ENCODE data around the gene CFAP61. TPM values are rescaled to one million over a fixed set of nuclear protein-coding genes. Genes with fewer than 3 reads are reported as not detected.

Gene CFAP61
- total RNA-seq, 2 donors from 2014 or later = 0.27 TPM; not detected in 1

DNA sequence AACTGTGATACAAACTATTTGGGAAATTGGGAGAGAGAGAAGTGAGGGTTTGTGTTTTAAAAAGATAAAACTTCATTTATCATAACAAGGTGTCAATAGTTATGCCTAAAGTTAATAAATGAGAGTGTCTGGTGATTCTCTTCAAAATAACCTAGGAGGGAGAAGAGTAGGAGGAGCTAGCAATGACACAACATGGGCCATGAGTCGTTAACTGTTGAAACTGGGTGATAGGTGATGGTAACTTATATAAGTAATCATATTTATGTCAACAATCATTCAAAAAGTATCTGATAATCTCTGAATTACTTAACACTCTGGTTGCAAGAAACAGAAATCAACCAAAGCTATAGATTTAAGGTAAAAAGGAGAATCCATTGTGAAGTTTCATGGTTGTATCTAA lies 268.8 kb downstream of the CFAP61 start:
- no peaks in the 10 kb centered on the region for H3K36me3 ChIP-seq
- TF ChIP-seq CTCF (IDR thresholded peaks at IDR 0.05) = no peak
- H3K4me3 ChIP-seq = no peak overlapping the region
- no peaks in the 10 kb centered on the region for H3K27me3 ChIP-seq (replicated peaks; ENCODE audit: insufficient read depth)
- no peaks in the 10 kb centered on the region for H3K9me3 ChIP-seq
- ATAC-seq (ENCODE audit: insufficient number of reproducible peaks, low FRiP score, low read depth) = no peak
- no peak for DNase-seq (ENCODE audit: low spot score)
- H3K27ac ChIP-seq = no peak overlapping the region
- H3K4me1 ChIP-seq (ENCODE audit: control insufficient read depth in 1 of 2, low read depth in 2 of 2) = no peaks in the 10 kb centered on the region

DNA sequence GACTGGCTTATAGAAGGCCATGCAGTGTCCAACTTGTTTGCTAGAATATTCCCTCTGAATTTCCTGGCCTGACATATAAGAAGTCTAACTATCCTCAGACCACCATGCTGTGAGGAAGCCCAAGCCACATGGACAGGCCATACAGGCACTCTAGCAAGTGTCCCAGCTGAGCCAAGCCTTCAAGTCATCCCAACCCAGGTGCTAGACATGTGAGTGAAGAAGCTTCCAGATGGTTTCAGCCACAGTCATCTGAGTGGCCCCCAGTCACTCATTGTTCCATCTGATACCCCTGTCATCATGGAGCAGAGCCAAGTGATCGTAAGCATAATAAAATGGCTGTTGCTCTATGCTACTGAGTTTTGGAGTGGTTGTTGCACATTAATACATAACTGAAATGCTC lies 269.6 kb downstream of the CFAP61 start:
- ATAC-seq (ENCODE audit: insufficient number of reproducible peaks, low FRiP score, low read depth) (no peak), DNase-seq (ENCODE audit: low spot score) (no peak)
- no peak overlapping the region for H3K4me3 ChIP-seq
- no peak for TF ChIP-seq CTCF (IDR thresholded peaks at IDR 0.05)
- no peak overlapping the region for H3K27ac ChIP-seq
- H3K36me3 ChIP-seq = no peaks in the 10 kb centered on the region
- no peaks in the 10 kb centered on the region for H3K4me1 ChIP-seq (ENCODE audit: control insufficient read depth in 1 of 2, low read depth in 2 of 2)
- no peaks in the 10 kb centered on the region for H3K27me3 ChIP-seq (replicated peaks; ENCODE audit: insufficient read depth)
- no peaks in the 10 kb centered on the region for H3K9me3 ChIP-seq

DNA sequence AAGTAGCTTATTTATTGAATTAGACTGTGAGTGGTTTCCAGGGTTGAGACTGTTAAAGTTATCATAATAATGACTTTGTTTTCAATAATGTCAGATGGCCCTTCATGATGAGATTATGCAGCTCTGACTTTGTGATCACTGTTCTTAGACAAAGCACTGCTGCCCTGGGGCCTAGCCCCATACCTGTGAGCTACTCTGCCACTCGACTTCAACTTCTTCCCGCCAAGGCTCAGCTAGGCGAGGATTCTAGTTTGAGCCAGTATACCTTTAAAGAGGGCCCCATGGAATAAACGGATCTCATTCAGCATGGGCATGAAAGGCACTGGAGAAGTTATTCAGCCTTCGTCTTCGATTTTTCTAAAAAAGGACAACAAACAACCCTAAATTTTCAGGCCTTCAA lies 270.6 kb downstream of the CFAP61 start:
- ATAC-seq (ENCODE audit: insufficient number of reproducible peaks, low FRiP score, low read depth) (no peak), DNase-seq (ENCODE audit: low spot score) (no peak)
- Histone ChIP-seq H3K27ac (no peak overlapping the region), H3K4me3 (no peak overlapping the region), H3K9me3 (no peaks in the 10 kb centered on the region), H3K36me3 (no peaks in the 10 kb centered on the region), H3K27me3 (replicated peaks; ENCODE audit: insufficient read depth) (no peaks in the 10 kb centered on the region), H3K4me1 (ENCODE audit: control insufficient read depth in 1 of 2, low read depth in 2 of 2) (no peaks in the 10 kb centered on the region)
- TF ChIP-seq CTCF (IDR thresholded peaks at IDR 0.05) = no peak

DNA sequence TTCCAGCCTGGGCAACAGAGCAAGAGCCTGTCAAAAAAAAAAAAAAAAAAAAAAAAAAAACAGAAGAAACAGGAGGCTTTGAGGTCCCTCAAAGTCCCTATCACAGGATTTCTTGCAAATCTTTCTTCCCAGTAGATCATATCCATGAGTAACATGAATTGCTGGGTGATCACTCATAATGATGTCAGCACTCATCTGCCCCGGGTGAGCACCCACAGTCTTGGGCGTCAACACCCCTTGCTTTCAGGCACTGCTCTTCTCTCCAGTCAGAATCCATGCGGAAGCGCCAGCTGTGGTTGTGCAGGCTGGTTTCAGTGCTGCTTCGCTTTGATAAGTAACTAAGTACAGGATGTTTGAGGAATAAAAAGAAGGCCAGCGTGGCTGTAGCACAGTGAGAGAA lies 275.4 kb downstream of the CFAP61 start:
- H3K27ac ChIP-seq = no peak overlapping the region
- no peak for ATAC-seq (ENCODE audit: insufficient number of reproducible peaks, low FRiP score, low read depth)
- no peak for TF ChIP-seq CTCF (IDR thresholded peaks at IDR 0.05)
- no peaks in the 10 kb centered on the region for H3K4me1 ChIP-seq (ENCODE audit: control insufficient read depth in 1 of 2, low read depth in 2 of 2)
- H3K4me3 ChIP-seq = no peak overlapping the region
- no peaks in the 10 kb centered on the region for H3K27me3 ChIP-seq (replicated peaks; ENCODE audit: insufficient read depth)
- DNase-seq (ENCODE audit: low spot score) = no peak
- no peaks in the 10 kb centered on the region for H3K36me3 ChIP-seq
- no peaks in the 10 kb centered on the region for H3K9me3 ChIP-seq

GRCh38 chr20:20329564-20329963 lies 277.2 kb downstream of the CFAP61 start:
- H3K4me3 ChIP-seq = no peak overlapping the region
- ATAC-seq (ENCODE audit: insufficient number of reproducible peaks, low FRiP score, low read depth) (no peak), DNase-seq (ENCODE audit: low spot score) (no peak)
- H3K27ac ChIP-seq = no peak overlapping the region
- no peaks in the 10 kb centered on the region for H3K36me3 ChIP-seq
- no peaks in the 10 kb centered on the region for H3K4me1 ChIP-seq (ENCODE audit: control insufficient read depth in 1 of 2, low read depth in 2 of 2)
- TF ChIP-seq CTCF (IDR thresholded peaks at IDR 0.05) = no peak
- no peaks in the 10 kb centered on the region for H3K27me3 ChIP-seq (replicated peaks; ENCODE audit: insufficient read depth)
- H3K9me3 ChIP-seq = no peaks in the 10 kb centered on the region
